GM12878 (cell line): ENCODE measurements around the gene IPPK. TPM values are rescaled to one million over a fixed set of nuclear protein-coding genes. Genes with fewer than 3 reads are reported as not detected.

ENCODE experiments used
- ATAC-seq: fragments of 200-7000 bp; cut with Tn5 transposase; 3 replicates; pipeline ENCODE4 v1.9.1; 2020; ENCODE audit warnings: mild to moderate bottlenecking, moderate library complexity
- BruUV-seq: library from RNA; stranded (reverse); fragments of 400-500 nt; replicated peaks from 2 replicates; lab custom pipeline; 2021; lab: Mats Ljungman, UMichigan
- CTCF ChIA-PET: fragments of 300-600 bp; sonication (Branson Sonifier 250); formaldehyde crosslinking; extraction: SDS; loops from one replicate; lab custom pipeline; 2021; ENCODE audit warnings: inconsistent platforms; lab: Yijun Ruan, JAX
- POLR2A ChIA-PET: fragments of 350-600 bp; formaldehyde crosslinking; extraction: SDS; loops from one replicate; lab custom pipeline; 2021; ENCODE audit warnings: inconsistent platforms; lab: Charles Lee
- RAD21 ChIA-PET: fragments of 300-600 bp; sonication (Branson Sonifier 250); formaldehyde crosslinking; loops from one replicate; lab custom pipeline; 2023; ENCODE audit warnings: antibody characterized with exemption; ENCODE audit not compliant: unreplicated experiment; lab: Charles Lee
- SMC1A ChIA-PET: fragments of 300-600 bp; sonication (Branson Sonifier 250); formaldehyde crosslinking; loops from one replicate; lab custom pipeline; 2023; ENCODE audit not compliant: unreplicated experiment, uncharacterized antibody; lab: Charles Lee
- DNase-seq: peaks from one replicate; pipeline ENCODE4 v3.0.0-alpha.2; 2011; ENCODE audit warnings: low read depth, low spot score
- FAIRE-seq: peaks from 3 replicates; lab custom pipeline; 2011; peaks lifted over from hg19 to GRCh38; lab: Jason Lieb, UNC
- H2AFZ ChIP-seq: 2 replicates; pipeline ENCODE4 v1.6.0; 2011; ENCODE audit warnings: low read depth, low read length, control low read depth; ENCODE audit not compliant: control insufficient read depth
- H3K27ac ChIP-seq: 2 replicates; pipeline ENCODE4 v1.5.1; 2011; ENCODE audit warnings: control low read depth; ENCODE audit not compliant: control insufficient read depth, insufficient read depth
- H3K27me3 ChIP-seq, 2 experiments: replicated peaks in 1 of 2; 2 replicates each; pipeline versions ENCODE4 v1.6.0 to v1.6.1; 2011; ENCODE audit warnings: low read length in 1 of 2; ENCODE audit not compliant: control insufficient read depth in 2 of 2, insufficient read depth in 2 of 2
- H3K36me3 ChIP-seq, 2 experiments: 2 replicates each; pipeline ENCODE4 v1.5.1; 2011; ENCODE audit warnings: low read length in 1 of 2; ENCODE audit not compliant: control insufficient read depth in 2 of 2, insufficient read depth in 2 of 2
- H3K4me1 ChIP-seq: 2 replicates; pipeline ENCODE4 v1.6.1; 2011; ENCODE audit warnings: mild to moderate bottlenecking, low read length, moderate library complexity, mixed read lengths; ENCODE audit not compliant: control insufficient read depth, insufficient read depth
- H3K4me2 ChIP-seq: 2 replicates; pipeline ENCODE4 v1.6.0; 2011; ENCODE audit warnings: control low read depth; ENCODE audit not compliant: control insufficient read depth, insufficient read depth
- H3K4me3 ChIP-seq: fragments of 200-600 bp; sonication (generic); 2 replicates; pipeline ENCODE4 v1.5.1; 2016
- H3K79me2 ChIP-seq: 2 replicates; pipeline ENCODE4 v1.6.0; 2011; ENCODE audit warnings: low read length; ENCODE audit not compliant: control insufficient read depth, insufficient read depth
- H3K9ac ChIP-seq: 2 replicates; pipeline ENCODE4 v1.8.0; 2011; ENCODE audit warnings: low read length, control low read depth, mixed read lengths; ENCODE audit not compliant: control insufficient read depth, insufficient read depth
- H3K9me3 ChIP-seq: replicated peaks from 3 replicates; pipeline ENCODE4 v1.5.1; 2011; ENCODE audit warnings: mild to moderate bottlenecking, low read length; ENCODE audit not compliant: control insufficient read depth, insufficient read depth
- H4K20me1 ChIP-seq: 2 replicates; pipeline ENCODE4 v1.6.0; 2011; ENCODE audit not compliant: control insufficient read depth, insufficient read depth
- CBX3 ChIP-seq: fragments of 200-600 bp; sonication (generic); IDR thresholded peaks from 2 replicates; pipeline ENCODE4 v1.6.1; 2016; ENCODE audit warnings: low read depth, borderline replicate concordance
- CHD2 ChIP-seq: IDR thresholded peaks from 2 replicates; pipeline ENCODE4 v1.6.1; 2011; ENCODE audit warnings: low read depth, low read length, improper control_type of control experiment, borderline replicate concordance
- CTCF ChIP-seq, 3 experiments: IDR thresholded peaks in 2 of 3; conservative IDR thresholded peaks in 1 of 3; 2 replicates each; pipeline ENCODE4 v1.5.1; 2011; ENCODE audit warnings: low read depth in 3 of 3, low read length in 3 of 3, mild to moderate bottlenecking in 3 of 3, control low read depth in 2 of 3, moderate library complexity in 2 of 3, inconsistent platforms in 1 of 3, mixed read lengths in 1 of 3; ENCODE audit not compliant: control insufficient read depth in 2 of 3, insufficient read depth in 1 of 3; ENCODE audit errors: extremely low read depth in 1 of 3
- GABPA ChIP-seq: IDR thresholded peaks from 2 replicates; pipeline ENCODE4 v1.6.1; 2014; ENCODE audit warnings: antibody characterized with exemption, low read depth, mild to moderate bottlenecking, inconsistent platforms
- HDAC6 ChIP-seq: fragments of 200-600 bp; sonication (generic); IDR thresholded peaks from one replicate; pipeline ENCODE4 v1.8.0; 2017; ENCODE audit warnings: antibody characterized with exemption; ENCODE audit not compliant: unreplicated experiment
- HDGF ChIP-seq: fragments of 450-650 bp; IDR thresholded peaks from 2 replicates; pipeline ENCODE4 v1.6.1; 2016; ENCODE audit warnings: antibody characterized with exemption
- MEF2A ChIP-seq: IDR thresholded peaks from 2 replicates; pipeline ENCODE4 v1.6.1; 2011; ENCODE audit warnings: low read depth, mild to moderate bottlenecking, low read length, moderate library complexity; ENCODE audit not compliant: insufficient read depth
- NFYA ChIP-seq: IDR thresholded peaks from 2 replicates; pipeline ENCODE4 v1.6.1; 2011; ENCODE audit warnings: low read depth, mild to moderate bottlenecking, low read length, improper control_type of control experiment, borderline replicate concordance
- NR2F1 ChIP-seq: fragments of 450-650 bp; conservative IDR thresholded peaks from 2 replicates; pipeline ENCODE4 v1.6.1; 2017; ENCODE audit warnings: mild to moderate bottlenecking
- PAX8 ChIP-seq: fragments of 450-650 bp; IDR thresholded peaks from 2 replicates; pipeline ENCODE4 v1.6.1; 2017; ENCODE audit warnings: mild to moderate bottlenecking, moderate library complexity
- POLR2AphosphoS2 ChIP-seq: IDR thresholded peaks from 2 replicates; pipeline ENCODE4 v1.6.1; 2011; ENCODE audit warnings: low read depth, mild to moderate bottlenecking, low read length, improper control_type of control experiment, moderate library complexity
- RCOR1 ChIP-seq: conservative IDR thresholded peaks from 2 replicates; pipeline ENCODE4 v1.6.1; 2012; ENCODE audit warnings: low read depth, low read length, improper control_type of control experiment
- RELA ChIP-seq: fragments of 450-650 bp; IDR thresholded peaks from 2 replicates; pipeline ENCODE4 v1.8.0; 2014; ENCODE audit warnings: borderline replicate concordance; ENCODE audit not compliant: partially characterized antibody
- SREBF1 ChIP-seq: IDR thresholded peaks from 2 replicates; pipeline ENCODE4 v1.6.1; 2012; ENCODE audit warnings: mild to moderate bottlenecking, low read length
- ZSCAN29 ChIP-seq: fragments of 450-650 bp; IDR thresholded peaks from 2 replicates; pipeline ENCODE4 v1.6.1; 2017; ENCODE audit warnings: mild to moderate bottlenecking, moderate library complexity
- WGBS: methylation state at CpG from one replicate; pipeline ENCODE4 v1.1.6; 2016; ENCODE audit warnings: low lambda C conversion rate; ENCODE audit not compliant: insufficient replicate concordance, insufficient coverage; ENCODE audit errors: missing lambda C conversion rate; 5-methylcytosine and 5-hydroxymethylcytosine counted together
- in situ Hi-C: fragments of 300-500 bp; cut with MboI; formaldehyde crosslinking; loops from 9 replicates; pipeline ENCODE4 v1.14.3; 2018; ENCODE audit warnings: mixed read lengths
- intact Hi-C: fragments of 100-400 bp; cut with micrococcal nuclease; formaldehyde crosslinking; loops from one replicate; pipeline ENCODE4 v1.14.2; 2022; ENCODE audit not compliant: unreplicated experiment
- polyA plus RNA-seq, 11 experiments: library from polyadenylated mRNA; depleted of rRNA in 4 of 11; unstranded in 6 of 11; stranded (reverse) in 5 of 11; fragments of >200 nt; fragmentation: Nextera tagmentation in 4 of 11; fragmentation: Illumina TruSeq in 1 of 11; extraction: Ambion mirVana in 4 of 11; extraction: Trizol in 1 of 11; gene quantifications; 1 replicate in 1 of 11; 2 replicates in 10 of 11; pipeline versions ENCODE4 v1.2.1 to v1.2.3, GENCODE V29; 2011 to 2016; ENCODE audit warnings: inconsistent platforms in 2 of 11, missing spikeins in 2 of 11, low read depth in 1 of 11
- total RNA-seq, 4 experiments: library from RNA; depleted of rRNA in 3 of 4; stranded (reverse); fragments of >200 nt in 3 of 4; fragmentation: Illumina TruSeq in 1 of 4; extraction: Trizol in 1 of 4; gene quantifications; 2 replicates each; pipeline versions ENCODE4 v1.2.1 to v1.2.3, GENCODE V29; 2013 to 2021
- TF ChIP-seq, protein P1 (sequence below): IDR thresholded peaks from 2 replicates; pipeline ENCODE4 v1.6.1; 2012; ENCODE audit warnings: low read depth, low read length, improper control_type of control experiment

IPPK gene
- total and polyA plus RNA-seq, 10 of the 15 experiments (the other 5 are each of a cell fraction or from before 2014, with no cell fraction given): 2.1 to 22.1 (median 11.4) TPM

DNA sequence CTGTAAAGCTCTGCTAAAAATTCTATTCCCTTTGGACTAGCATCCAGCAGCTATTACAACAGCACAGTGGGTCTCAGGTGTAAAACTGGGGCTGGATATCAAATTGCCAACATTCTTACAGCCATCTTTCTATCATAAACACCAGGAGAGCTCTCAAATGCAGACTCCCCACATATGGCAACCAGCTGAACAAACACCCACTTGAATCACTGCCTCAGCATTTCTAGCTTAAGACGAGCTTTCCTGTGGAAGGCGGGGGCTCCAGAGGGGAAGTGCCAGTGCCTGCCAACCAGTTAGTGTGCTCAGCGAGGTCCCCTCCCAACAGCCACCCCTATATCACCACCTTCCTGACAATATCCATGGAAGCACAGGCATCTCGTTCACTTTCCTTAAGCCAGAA is 62.2 kb downstream of the IPPK start:
- DNase-seq (no peak), FAIRE-seq (no peak), ATAC-seq (no peak)
- H3K27me3 ChIP-seq: no peaks in the 10 kb centered on the region
- H2AFZ ChIP-seq: no peak overlapping the region
- POLR2A ChIA-PET: no interaction called here
- no peaks in the 10 kb centered on the region for H3K79me2 ChIP-seq
- H4K20me1 ChIP-seq: no peaks in the 10 kb centered on the region
- no peak overlapping the region for H3K9ac ChIP-seq
- WGBS: 65% methylated on average over 4 of the region's 4 CpGs
- H3K4me2 ChIP-seq: no peak overlapping the region
- SMC1A ChIA-PET: no interaction called here
- CTCF ChIA-PET: interaction anchor here (1.3 to 1.4 kb wide), 3 partner anchors 8 to 13 kb away, joined by 3 to 4 read pairs (median 3); no protein-coding TSS in a partner anchor
- no TSS peak for BruUV-seq
- no peak overlapping the region for H3K27ac ChIP-seq
- H3K4me1 ChIP-seq: no peaks in the 10 kb centered on the region; the same call in 1 of the 2 replicates
- TF ChIP-seq HDGF (no peak), HDAC6 (no peak), ZSCAN29 (no peak), NFYA (no peak)
- in situ Hi-C loops (no loop called here), intact Hi-C loops (no loop called here)
- RAD21 ChIA-PET: no interaction called here
- H3K4me3 ChIP-seq: no peak overlapping the region
- peaks cover 2% of the 10 kb centered on the region for H3K9me3 ChIP-seq
- peaks cover 0 to 5% of the 10 kb centered on the region in 2 experiments; a peak in 3 of 4 replicates for H3K36me3 ChIP-seq

- DNase-seq (no peak), FAIRE-seq (peak; percentile 27), ATAC-seq (peak; percentile 74)
- no peaks in the 10 kb centered on the region for H3K27me3 ChIP-seq
- WGBS: 91% methylated on average over 2 of the region's 2 CpGs
- RAD21 ChIA-PET: no interaction called here
- H3K4me3 ChIP-seq: no peak overlapping the region
- no TSS peak for BruUV-seq
- SMC1A ChIA-PET: no interaction called here
- in situ Hi-C loops (no loop called here), intact Hi-C loops (no loop called here)
- no peaks in the 10 kb centered on the region; the same call in 1 of the 2 replicates for H3K4me1 ChIP-seq
- POLR2A ChIA-PET: no interaction called here
- TF ChIP-seq SREBF1 (no peak), CHD2 (no peak), GABPA (no peak), CBX3 (no peak), POLR2AphosphoS2 (no peak), PAX8 (no peak), NR2F1 (no peak), CTCF (IDR thresholded peaks at IDR 0.05 in 2 of 3, conservative IDR thresholded peaks at IDR 0.05 in 1 of 3; ENCODE audit: control insufficient read depth in 2 of 3, extremely low read depth in 1 of 3, insufficient read depth in 1 of 3, low read depth in 3 of 3, low read length in 3 of 3) (no peak), MEF2A (no peak), RELA (no peak), RCOR1 (no peak)
- TF ChIP-seq, protein P1, sequence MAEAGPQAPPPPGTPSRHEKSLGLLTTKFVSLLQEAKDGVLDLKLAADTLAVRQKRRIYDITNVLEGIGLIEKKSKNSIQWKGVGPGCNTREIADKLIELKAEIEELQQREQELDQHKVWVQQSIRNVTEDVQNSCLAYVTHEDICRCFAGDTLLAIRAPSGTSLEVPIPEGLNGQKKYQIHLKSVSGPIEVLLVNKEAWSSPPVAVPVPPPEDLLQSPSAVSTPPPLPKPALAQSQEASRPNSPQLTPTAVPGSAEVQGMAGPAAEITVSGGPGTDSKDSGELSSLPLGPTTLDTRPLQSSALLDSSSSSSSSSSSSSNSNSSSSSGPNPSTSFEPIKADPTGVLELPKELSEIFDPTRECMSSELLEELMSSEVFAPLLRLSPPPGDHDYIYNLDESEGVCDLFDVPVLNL: no peak
- H3K27ac ChIP-seq: no peak overlapping the region
- CTCF ChIA-PET: interaction anchor here (1.3 kb wide), 2 partner anchors 9 to 10 kb away, joined by 3 read pairs; no protein-coding TSS in a partner anchor
- H2AFZ ChIP-seq: no peak overlapping the region
- H3K79me2 ChIP-seq: no peaks in the 10 kb centered on the region
- no peak overlapping the region for H3K4me2 ChIP-seq
- H3K9ac ChIP-seq: no peak overlapping the region
- H4K20me1 ChIP-seq: no peaks in the 10 kb centered on the region
- H3K9me3 ChIP-seq: peaks cover 2% of the 10 kb centered on the region
- peaks cover 0 to 5% of the 10 kb centered on the region in 2 experiments; a peak in 3 of 4 replicates for H3K36me3 ChIP-seq
These were observed 62.8 kb downstream of the IPPK start for GRCh38 chr9:92607088-92607487.
